ENCODE measurements around the gene ID2. TPM values are rescaled to one million over a fixed set of nuclear protein-coding genes. Genes with fewer than 3 reads are reported as not detected.

Gene ID2
- total and polyA plus RNA-seq, 2 of the 13 experiments (the other 11 are each of a cell fraction or from before 2014, with no cell fraction given): 214 to 719 TPM

DNA sequence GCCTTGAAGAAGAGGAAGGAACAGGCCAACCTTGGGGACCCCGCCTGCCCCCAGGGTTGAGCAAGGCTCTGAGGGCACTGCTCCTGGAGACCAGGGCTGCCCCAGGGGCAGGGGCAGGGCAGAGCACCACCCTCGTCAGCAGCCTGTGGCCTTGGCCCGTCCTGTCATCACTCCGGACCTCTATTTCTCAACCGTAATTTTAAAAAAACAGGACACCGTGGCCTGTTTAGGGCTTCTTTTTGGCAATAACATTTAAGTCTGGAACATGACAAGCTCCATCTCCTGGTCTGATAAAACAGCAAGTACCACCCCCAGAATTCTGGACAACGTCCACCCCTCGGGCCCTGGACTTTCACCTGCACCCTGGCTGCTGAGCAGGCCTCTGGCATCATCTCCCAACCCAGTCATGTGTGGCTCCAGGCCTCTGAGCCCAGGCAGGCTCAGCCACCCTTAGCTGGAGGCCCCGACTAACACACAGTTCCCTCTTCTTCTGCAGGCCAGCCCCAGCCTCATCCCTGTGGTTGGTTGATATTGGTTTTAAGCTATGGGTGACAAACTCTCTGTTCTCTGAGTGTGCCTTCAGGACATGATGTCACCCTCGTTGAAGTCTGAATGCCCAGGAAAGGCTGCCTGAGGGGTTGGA is 22.6 kb upstream of the ID2 start (continued):
- TF ChIP-seq, protein P1, sequence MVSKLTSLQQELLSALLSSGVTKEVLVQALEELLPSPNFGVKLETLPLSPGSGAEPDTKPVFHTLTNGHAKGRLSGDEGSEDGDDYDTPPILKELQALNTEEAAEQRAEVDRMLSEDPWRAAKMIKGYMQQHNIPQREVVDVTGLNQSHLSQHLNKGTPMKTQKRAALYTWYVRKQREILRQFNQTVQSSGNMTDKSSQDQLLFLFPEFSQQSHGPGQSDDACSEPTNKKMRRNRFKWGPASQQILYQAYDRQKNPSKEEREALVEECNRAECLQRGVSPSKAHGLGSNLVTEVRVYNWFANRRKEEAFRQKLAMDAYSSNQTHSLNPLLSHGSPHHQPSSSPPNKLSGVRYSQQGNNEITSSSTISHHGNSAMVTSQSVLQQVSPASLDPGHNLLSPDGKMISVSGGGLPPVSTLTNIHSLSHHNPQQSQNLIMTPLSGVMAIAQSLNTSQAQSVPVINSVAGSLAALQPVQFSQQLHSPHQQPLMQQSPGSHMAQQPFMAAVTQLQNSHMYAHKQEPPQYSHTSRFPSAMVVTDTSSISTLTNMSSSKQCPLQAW (CRISPR knock-in tag; IDR thresholded peaks at IDR 0.05): peak; percentile 70
- TF ChIP-seq, protein P2, sequence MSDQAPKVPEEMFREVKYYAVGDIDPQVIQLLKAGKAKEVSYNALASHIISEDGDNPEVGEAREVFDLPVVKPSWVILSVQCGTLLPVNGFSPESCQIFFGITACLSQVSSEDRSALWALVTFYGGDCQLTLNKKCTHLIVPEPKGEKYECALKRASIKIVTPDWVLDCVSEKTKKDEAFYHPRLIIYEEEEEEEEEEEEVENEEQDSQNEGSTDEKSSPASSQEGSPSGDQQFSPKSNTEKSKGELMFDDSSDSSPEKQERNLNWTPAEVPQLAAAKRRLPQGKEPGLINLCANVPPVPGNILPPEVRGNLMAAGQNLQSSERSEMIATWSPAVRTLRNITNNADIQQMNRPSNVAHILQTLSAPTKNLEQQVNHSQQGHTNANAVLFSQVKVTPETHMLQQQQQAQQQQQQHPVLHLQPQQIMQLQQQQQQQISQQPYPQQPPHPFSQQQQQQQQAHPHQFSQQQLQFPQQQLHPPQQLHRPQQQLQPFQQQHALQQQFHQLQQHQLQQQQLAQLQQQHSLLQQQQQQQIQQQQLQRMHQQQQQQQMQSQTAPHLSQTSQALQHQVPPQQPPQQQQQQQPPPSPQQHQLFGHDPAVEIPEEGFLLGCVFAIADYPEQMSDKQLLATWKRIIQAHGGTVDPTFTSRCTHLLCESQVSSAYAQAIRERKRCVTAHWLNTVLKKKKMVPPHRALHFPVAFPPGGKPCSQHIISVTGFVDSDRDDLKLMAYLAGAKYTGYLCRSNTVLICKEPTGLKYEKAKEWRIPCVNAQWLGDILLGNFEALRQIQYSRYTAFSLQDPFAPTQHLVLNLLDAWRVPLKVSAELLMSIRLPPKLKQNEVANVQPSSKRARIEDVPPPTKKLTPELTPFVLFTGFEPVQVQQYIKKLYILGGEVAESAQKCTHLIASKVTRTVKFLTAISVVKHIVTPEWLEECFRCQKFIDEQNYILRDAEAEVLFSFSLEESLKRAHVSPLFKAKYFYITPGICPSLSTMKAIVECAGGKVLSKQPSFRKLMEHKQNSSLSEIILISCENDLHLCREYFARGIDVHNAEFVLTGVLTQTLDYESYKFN (CRISPR knock-in tag; conservative IDR thresholded peaks at IDR 0.05): 0 out of 2 replicates have a peak, but pooled peaks have one; percentile 54
- TF ChIP-seq GLI4 (CRISPR knock-in tag; IDR thresholded peaks at IDR 0.05; ENCODE audit: borderline replicate concordance): no peak
- 0 out of 2 replicates have a peak, but pooled peaks have one; percentile 72 for TF ChIP-seq ZNF230 (CRISPR knock-in tag; IDR thresholded peaks at IDR 0.05)
- TF ChIP-seq ZNF737 (CRISPR knock-in tag; IDR thresholded peaks at IDR 0.05; ENCODE audit: borderline replicate concordance): 0 out of 2 replicates have a peak, but pooled peaks have one; percentile 26
- TF ChIP-seq KAT8 (CRISPR knock-in tag; IDR thresholded peaks at IDR 0.05): peak; percentile 28; the same call in 1 of the 2 replicates
- TF ChIP-seq, protein P3, sequence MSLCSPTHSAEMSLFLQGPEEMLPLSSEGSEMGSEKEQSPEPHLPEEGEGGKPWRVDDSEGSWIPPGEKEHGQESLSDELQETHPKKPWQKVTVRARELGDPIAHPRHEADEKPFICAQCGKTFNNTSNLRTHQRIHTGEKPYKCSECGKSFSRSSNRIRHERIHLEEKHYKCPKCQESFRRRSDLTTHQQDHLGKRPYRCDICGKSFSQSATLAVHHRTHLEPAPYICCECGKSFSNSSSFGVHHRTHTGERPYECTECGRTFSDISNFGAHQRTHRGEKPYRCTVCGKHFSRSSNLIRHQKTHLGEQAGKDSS (CRISPR knock-in tag; IDR thresholded peaks at IDR 0.05; ENCODE audit: borderline replicate concordance, low read depth): peak; percentile 67; the same call in 1 of the 2 replicates
- TF ChIP-seq ZNF180 (CRISPR knock-in tag; IDR thresholded peaks at IDR 0.05; ENCODE audit: borderline replicate concordance, low read depth): no peak
- peak; percentile 69; the same call in 1 of the 2 replicates for TF ChIP-seq ZNF550 (CRISPR knock-in tag; IDR thresholded peaks at IDR 0.05; ENCODE audit: borderline replicate concordance)
- peak; percentile 83 for TF ChIP-seq ZFY (CRISPR knock-in tag; IDR thresholded peaks at IDR 0.05)
- peak; percentile 84 for TF ChIP-seq HNRNPL (IDR thresholded peaks at IDR 0.05; ENCODE audit: low read depth, low read length)
- peak; percentile 80 for TF ChIP-seq NCOR1 (IDR thresholded peaks at IDR 0.05; ENCODE audit: borderline replicate concordance, low read length)
- peak; percentile 30; the same call in 1 of the 2 replicates for TF ChIP-seq ZNF768 (CRISPR knock-in tag; IDR thresholded peaks at IDR 0.05)
- TF ChIP-seq ZNF121 (CRISPR knock-in tag; IDR thresholded peaks at IDR 0.05): peak; percentile 55; the same call in 1 of the 2 replicates
- no peak for TF ChIP-seq ISX (CRISPR knock-in tag; conservative IDR thresholded peaks at IDR 0.05)
- TF ChIP-seq NFYC (CRISPR knock-in tag; IDR thresholded peaks at IDR 0.05): no peak
- TF ChIP-seq, protein P4, sequence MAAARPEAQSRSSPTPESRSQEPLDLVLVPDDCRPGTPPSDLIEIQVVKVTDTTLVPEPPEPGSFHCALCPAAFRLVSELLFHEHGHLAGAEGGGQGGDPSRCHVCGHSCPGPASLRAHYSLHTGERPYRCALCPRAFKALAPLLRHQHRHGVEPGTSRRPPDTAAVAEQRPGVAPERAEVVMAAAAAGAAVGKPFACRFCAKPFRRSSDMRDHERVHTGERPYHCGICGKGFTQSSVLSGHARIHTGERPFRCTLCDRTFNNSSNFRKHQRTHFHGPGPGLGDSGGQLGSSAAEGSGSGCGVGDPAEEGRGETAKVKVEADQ (CRISPR knock-in tag; IDR thresholded peaks at IDR 0.05; ENCODE audit: borderline replicate concordance): 0 out of 2 replicates have a peak, but pooled peaks have one; percentile 2
- no peak for TF ChIP-seq HMG20B (CRISPR knock-in tag; conservative IDR thresholded peaks at IDR 0.05)

Measured in HepG2 (cell line).